SK-N-SH (cell line): ENCODE results near the gene POU3F3.

Source experiments
- POLR2AphosphoS5 ChIP-seq: IDR thresholded peaks from 2 replicates; pipeline ENCODE4 v1.6.1; 2012; ENCODE audit warnings: low read depth, low read length
- TF ChIP-seq, protein P1 (sequence below): IDR thresholded peaks from 2 replicates; pipeline ENCODE4 v1.4.0; 2012; ENCODE audit warnings: low read depth, borderline replicate concordance
- TF ChIP-seq, protein P2 (sequence below): fragments of 150-350 bp; IDR thresholded peaks from 2 replicates; pipeline ENCODE4 v1.6.1; 2016; ENCODE audit warnings: mild to moderate bottlenecking, low read depth, low read length
- TF ChIP-seq, protein P3 (sequence below): fragments of 150-350 bp; IDR thresholded peaks from 2 replicates; pipeline ENCODE4 v1.6.1; 2017; ENCODE audit warnings: antibody characterized with exemption, low read length, low read depth, borderline replicate concordance
- TF ChIP-seq, protein P4 (sequence below): fragments of 200-600 bp; sonication (generic); IDR thresholded peaks from 2 replicates; pipeline ENCODE4 v1.6.1; 2017; ENCODE audit warnings: antibody characterized with exemption, mild to moderate bottlenecking, moderate library complexity

DNA sequence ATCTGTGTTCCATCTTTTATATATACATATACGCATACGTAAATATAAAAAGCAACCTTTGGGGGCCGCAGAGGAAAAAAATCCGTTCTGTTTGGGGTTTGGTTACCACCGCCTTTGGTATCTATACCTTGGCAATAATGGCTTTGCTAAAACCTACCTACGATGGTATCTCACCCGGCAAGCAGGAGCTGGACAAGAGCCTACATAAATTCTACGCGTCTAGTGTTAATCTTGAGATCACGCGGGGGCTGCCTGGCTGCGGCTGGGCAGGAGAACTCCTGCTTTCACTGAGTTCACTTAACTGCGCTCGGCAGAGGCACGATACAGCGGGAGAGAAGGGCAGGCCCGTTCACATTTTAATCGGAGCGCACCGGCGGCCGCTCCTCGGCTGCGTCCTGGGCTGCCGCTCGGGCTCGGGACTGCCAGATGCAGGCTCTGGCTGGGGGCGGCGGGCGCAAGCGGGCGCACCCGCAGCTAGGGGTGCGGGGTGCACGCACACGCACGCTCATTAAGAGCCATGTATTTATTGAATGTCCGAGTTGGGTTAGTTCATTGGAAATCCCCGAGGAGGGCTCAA lies 1.7 kb upstream of the POU3F3 start:
- TF ChIP-seq, protein P1, sequence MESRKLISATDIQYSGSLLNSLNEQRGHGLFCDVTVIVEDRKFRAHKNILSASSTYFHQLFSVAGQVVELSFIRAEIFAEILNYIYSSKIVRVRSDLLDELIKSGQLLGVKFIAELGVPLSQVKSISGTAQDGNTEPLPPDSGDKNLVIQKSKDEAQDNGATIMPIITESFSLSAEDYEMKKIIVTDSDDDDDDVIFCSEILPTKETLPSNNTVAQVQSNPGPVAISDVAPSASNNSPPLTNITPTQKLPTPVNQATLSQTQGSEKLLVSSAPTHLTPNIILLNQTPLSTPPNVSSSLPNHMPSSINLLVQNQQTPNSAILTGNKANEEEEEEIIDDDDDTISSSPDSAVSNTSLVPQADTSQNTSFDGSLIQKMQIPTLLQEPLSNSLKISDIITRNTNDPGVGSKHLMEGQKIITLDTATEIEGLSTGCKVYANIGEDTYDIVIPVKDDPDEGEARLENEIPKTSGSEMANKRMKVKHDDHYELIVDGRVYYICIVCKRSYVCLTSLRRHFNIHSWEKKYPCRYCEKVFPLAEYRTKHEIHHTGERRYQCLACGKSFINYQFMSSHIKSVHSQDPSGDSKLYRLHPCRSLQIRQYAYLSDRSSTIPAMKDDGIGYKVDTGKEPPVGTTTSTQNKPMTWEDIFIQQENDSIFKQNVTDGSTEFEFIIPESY: no peak
- no peak for TF ChIP-seq POLR2AphosphoS5
- TF ChIP-seq, protein P2, sequence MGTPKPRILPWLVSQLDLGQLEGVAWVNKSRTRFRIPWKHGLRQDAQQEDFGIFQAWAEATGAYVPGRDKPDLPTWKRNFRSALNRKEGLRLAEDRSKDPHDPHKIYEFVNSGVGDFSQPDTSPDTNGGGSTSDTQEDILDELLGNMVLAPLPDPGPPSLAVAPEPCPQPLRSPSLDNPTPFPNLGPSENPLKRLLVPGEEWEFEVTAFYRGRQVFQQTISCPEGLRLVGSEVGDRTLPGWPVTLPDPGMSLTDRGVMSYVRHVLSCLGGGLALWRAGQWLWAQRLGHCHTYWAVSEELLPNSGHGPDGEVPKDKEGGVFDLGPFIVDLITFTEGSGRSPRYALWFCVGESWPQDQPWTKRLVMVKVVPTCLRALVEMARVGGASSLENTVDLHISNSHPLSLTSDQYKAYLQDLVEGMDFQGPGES: no peak
- TF ChIP-seq, protein P3, sequence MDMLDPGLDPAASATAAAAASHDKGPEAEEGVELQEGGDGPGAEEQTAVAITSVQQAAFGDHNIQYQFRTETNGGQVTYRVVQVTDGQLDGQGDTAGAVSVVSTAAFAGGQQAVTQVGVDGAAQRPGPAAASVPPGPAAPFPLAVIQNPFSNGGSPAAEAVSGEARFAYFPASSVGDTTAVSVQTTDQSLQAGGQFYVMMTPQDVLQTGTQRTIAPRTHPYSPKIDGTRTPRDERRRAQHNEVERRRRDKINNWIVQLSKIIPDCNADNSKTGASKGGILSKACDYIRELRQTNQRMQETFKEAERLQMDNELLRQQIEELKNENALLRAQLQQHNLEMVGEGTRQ: no peak
- TF ChIP-seq, protein P4, sequence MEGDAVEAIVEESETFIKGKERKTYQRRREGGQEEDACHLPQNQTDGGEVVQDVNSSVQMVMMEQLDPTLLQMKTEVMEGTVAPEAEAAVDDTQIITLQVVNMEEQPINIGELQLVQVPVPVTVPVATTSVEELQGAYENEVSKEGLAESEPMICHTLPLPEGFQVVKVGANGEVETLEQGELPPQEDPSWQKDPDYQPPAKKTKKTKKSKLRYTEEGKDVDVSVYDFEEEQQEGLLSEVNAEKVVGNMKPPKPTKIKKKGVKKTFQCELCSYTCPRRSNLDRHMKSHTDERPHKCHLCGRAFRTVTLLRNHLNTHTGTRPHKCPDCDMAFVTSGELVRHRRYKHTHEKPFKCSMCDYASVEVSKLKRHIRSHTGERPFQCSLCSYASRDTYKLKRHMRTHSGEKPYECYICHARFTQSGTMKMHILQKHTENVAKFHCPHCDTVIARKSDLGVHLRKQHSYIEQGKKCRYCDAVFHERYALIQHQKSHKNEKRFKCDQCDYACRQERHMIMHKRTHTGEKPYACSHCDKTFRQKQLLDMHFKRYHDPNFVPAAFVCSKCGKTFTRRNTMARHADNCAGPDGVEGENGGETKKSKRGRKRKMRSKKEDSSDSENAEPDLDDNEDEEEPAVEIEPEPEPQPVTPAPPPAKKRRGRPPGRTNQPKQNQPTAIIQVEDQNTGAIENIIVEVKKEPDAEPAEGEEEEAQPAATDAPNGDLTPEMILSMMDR: no peak
